GM18909 (cell line): ENCODE measurements around the gene IL1R1.

Experiments
- ATAC-seq: cut with Tn5 transposase; IDR thresholded peaks from one replicate; pipeline ENCODE4 v1.9.1; 2021; ENCODE audit warnings: mild to moderate bottlenecking; ENCODE audit not compliant: unreplicated experiment, poor library complexity

The IL1R1 gene

DNA sequence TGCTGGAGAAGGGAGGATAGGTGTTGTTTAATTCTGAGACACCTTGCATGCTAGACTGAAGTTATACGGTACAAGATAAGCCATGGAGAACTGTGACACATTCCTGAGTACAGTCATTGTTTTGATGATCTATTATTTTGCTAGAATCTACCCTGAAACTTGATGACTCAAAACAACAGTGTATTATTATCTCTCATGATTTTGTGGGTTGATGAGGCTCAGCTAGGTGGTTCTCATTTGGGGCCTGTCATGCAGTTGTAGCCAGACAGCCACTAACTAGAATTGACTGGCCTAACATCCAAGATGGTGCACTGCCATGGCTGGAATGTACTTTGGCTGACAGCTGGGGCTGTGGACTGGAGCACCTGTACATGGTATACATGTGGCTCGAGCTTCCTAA lies 5.4 kb upstream of the IL1R1 start:
- no peak for ATAC-seq

DNA sequence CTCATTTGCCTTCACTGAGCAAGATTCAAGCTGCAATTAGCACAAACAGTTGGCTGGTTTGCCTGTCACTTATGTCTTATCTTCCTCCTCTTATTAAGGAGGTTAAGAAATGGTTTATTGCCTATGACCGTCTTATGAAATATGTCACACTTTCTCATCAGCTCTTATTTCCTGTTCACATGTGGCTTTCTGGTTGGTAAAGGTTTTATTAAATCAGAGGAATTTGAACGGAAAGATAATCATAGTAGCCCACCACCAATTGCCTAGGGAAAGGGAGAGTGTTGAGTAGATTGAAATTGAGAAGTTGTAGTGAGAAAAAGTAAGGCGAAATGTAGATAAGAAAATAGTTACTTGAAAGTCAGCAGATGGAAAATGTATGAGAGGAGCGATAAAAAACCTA lies 4.2 kb upstream of the IL1R1 start:
- ATAC-seq, result no peak

- no peak for ATAC-seq
Observed at GRCh38 chr2:102139851-102140250, 2.7 kb upstream of the IL1R1 start.

- no peak for ATAC-seq
Observed at GRCh38 chr2:102140377-102140776, 2.2 kb upstream of the IL1R1 start.

GRCh38 chr2:102141011-102141943 lies 1.3 kb upstream of the IL1R1 start:
- no peak for ATAC-seq

DNA sequence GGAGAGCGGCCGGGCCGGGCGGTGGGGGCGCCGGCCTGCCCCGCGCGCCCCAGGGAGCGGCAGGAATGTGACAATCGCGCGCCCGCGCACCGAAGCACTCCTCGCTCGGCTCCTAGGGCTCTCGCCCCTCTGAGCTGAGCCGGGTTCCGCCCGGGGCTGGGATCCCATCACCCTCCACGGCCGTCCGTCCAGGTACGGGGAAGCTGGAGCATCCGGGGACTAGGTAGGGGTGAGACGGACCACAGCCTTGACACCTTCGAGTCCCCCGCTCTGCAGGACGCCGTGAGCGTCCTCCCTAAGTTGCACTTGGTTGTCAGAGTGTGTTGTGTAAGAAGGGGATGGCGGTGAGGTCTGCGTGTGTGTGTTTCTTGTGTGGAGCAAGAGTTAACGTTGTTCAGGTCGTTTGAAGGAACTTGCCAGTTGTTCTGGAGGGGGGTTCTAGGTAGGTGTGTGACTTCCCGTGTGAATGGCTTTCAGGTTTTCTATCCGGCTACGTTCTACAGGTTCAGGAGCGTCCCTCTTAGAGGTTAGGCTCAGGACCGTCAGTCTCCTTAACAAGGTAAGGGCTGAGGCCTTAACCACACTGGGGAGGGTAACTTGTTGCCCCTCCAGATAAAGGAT lies 393 bp downstream of the IL1R1 start:
- ATAC-seq, result peak; percentile 35

DNA sequence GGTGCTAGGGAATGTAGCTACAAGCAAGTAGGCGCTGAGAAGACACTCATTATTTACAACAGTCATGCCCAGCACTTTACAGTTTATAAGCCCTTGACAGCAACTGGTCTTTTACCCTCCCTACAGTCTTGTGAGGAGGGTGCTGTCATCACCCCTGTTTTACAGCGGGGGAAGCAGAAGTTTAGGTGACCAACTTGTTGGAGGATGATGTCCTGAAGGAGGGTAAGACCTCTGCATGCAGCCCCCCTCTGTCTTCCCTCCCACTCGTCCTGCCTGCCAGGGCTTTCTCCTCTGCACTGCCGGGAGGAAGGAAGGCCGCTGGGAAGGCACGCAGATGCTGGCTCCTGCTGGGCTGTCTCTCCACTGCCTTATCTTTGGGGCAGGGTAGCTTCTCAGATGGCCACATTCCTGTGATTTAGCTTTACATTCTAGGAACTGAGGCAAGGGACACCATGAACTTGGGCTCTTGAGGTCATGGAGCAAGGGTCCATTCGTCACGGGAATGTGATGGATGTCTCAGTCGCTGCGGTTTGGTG lies 972 bp downstream of the IL1R1 start:
- ATAC-seq, result no peak

DNA sequence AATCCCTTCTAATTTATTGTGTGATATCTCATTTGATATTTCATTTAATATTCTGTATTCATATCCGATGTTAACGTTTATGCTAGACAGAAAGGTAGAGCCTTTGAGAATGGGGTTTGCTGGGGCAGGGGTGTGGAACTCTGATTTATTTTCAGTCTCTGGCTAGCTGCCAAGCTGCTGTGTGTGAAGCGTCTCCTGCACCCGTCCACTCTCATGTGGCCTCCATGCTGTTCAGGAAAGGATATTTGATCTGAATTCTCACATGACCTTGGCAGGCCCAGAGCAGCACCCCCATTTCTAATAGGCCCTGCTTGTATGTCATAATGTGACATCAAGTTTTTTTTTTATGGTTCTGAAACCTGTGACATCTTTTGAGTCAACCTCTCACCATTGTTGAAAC lies 1.6 kb downstream of the IL1R1 start:
- no peak for ATAC-seq

DNA sequence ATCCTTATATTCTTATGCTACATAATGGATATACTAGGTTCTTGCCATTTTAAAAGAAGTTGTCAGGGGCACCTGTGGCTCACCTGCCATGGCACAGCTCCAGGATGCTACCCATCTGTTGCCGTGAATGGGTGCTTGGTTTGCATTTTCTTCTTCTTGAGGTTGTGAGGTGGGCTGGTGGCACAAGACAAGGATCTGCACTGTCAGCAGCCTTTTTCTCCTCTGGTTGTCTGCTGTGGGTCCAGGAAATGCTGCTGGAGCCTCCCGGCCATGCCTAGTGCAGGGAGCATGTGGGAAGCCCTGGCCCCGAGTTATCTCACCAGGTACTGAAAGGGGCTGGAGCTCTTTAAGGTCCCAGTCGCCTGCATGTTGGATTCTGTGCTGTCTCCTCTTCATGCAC lies 2.6 kb downstream of the IL1R1 start:
- no peak for ATAC-seq

- no peak for ATAC-seq
Observed at GRCh38 chr2:102145934-102146333, 3.4 kb downstream of the IL1R1 start.

- no peak for ATAC-seq
Observed at GRCh38 chr2:102147935-102148334, 5.4 kb downstream of the IL1R1 start.

DNA sequence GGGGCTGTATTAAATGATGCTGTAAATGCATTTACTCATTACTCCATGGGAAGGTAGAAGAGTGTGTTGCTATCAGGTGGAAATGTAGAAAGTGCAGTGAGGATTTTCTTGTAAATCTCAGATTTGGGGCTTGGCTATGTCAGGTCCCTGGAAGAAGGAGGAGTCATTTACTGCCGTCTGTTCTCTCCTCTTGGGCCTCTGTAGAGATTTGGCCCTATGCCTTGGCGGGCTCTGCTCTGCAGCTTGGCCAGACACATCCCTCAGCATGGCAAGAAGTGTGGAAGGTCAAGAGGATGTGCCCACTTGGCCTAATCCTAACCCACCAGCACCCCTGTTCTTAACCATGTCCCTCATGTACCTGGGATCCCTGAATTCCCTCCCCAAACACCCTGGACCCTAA lies 6.7 kb downstream of the IL1R1 start:
- no peak for ATAC-seq

DNA sequence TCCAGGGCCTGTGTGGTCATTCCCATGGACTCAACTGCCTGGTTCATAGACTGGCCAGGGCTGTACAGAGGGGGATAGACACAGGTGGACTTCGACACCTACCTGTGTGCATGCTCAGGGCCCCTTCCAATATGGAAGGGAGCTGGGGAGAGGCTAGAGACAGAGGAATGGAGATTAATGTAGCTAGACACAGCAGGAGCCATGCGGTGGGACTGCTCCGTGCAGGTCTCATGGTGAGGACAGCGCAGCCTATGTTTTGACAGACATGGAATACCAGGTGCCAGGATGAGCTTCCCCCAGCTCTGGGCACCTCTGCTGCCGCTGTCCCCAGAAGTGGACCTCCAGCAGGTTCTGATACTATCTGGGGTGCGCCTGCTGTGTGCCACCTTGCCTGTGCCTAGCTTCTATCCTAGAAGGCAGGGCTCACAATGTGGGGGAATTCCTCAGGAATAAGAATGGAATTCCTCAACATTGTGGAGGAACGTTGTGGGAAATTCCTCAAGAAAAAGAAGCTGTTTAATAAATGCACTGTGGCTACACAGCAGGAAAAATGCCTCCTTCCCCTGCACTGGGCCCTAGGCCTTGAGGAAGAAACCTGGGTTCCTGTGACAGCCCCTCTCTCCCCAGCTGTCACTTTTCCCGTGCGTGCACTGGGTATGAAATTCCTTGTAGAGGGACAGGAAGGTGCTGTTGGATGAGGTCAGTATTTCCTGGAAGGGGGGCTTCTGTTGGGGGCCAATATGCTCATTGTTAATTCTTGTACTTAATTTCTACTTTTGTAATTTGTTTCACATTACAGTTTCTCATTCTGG lies 7.3 kb downstream of the IL1R1 start:
- ATAC-seq, result no peak

DNA sequence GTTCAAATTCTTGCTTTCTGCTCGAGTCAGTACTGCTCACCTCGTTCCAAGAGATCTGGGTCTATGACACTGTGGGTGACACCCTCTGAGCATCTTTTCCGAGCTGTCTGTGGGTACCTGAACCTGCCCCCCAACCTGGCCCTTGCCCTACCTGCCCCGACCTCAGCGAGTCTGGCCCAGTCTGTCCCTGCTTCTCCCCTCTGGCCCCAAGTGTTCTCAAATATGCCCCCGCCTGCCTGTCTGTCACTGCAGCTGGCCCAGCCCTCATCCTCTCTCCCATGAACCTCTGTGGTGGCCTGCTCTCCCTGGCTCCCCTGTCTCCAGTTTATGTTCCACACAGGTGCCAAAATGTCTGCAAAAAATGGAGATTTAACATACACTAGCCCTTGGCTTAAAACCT lies 11.8 kb downstream of the IL1R1 start:
- ATAC-seq, result no peak

GRCh38 chr2:102154946-102155702 lies 12.6 kb downstream of the IL1R1 start:
- no peak for ATAC-seq

DNA sequence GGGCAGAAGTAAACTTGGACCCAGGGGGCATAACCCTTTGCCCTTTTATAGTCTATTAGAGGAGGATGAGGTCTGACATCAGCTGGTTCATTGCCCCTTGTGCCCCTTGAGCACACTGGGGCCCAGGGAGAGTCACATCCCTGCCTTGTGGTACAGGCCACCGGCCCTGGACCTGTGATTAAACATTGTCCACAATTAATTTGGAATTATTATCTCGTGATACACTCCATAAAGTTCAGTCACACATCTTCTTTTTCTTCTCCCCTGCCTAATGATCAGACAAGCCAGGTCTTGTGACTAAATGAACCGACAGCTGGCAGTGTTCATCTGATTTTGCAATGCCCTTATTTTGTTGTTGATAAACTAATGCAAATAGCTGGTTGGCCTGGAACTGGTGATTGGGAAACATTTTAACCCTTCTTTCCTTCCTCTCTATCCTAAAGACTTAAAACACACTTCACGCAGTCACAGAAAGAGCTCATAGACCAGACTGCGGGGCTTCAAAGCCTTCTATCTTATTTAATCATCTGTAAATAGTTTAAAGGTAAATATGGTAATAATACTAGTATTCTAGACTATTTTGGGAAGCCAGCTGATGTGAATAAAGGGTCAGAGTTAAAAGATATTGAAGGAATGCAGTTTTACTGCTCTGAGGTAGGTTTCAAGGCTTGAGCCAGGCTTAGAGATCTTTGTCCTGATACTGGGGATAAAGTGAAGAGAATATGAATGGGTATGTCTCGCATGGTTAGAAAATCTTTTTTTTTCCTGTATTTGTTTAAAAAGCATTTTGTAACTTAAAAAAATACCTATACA lies 13.4 kb downstream of the IL1R1 start:
- ATAC-seq, result no peak

DNA sequence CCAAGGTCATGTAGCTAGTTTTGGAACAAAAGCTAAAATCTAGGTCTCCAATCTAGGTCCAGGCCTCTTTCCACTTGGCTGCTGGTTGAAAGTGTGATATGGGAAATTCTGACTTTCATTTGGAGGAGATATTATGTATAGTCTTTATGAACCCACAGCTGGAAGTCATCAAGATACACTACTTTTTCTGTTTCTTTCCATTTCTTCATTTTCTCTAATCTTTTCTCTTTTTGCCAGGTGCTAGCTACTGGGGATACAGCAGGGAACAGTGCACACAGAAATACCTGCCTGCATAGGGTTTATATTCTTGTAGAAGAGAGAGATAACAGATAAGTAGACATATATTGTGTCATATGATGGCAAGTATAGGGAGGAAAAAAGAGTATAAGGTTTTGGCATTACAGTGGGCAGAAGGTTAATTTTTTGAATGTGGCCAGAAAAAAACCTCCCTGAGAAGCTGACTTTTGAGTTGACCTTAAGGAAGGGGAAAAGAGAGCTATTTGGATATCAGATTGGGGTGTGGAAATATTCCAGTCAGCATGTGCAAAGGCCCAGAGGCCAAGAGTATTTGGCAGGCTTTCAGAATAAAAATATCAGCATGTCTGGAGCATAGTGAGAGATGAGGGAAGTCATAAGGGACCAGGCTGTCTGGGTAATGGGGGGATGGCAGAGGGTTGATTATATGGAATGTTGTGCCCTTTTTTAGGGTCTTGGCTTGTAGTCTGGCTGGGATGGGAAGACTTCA lies 15.6 kb downstream of the IL1R1 start:
- ATAC-seq, result no peak

GRCh38 chr2:102159295-102159694 lies 16.7 kb downstream of the IL1R1 start:
- ATAC-seq, result no peak
